CD4-positive, CD25-positive, alpha-beta regulatory T cell (primary cell): ENCODE data around the gene FAM25G. TPM values are rescaled to one million over a fixed set of nuclear protein-coding genes. Genes with fewer than 3 reads are reported as not detected.
"Not testable (repeated sequence)": the region's sequence is repeated elsewhere in the genome, so short reads cannot be mapped to it uniquely, and the experiment has no call there.

Experiments
- ATAC-seq, 2 donors: fragments of 150-1000 bp; cut with Tn5 transposase; one replicate each; pipeline ENCODE4 v1.10.0; 2021; ENCODE audit warnings: low read depth in 2 of 2, moderate number of reproducible peaks in 2 of 2, moderate library complexity in 1 of 2
- DNase-seq, 3 donors: peaks; one replicate each; pipeline versions ENCODE4 v3.0.0 to v3.0.0-alpha.2; 2012 to 2022; ENCODE audit warnings: mixed read lengths in 1 of 3
- H3K27ac ChIP-seq: one replicate; pipeline ENCODE4 v1.7.0; 2013; ENCODE audit warnings: mild to moderate bottlenecking, low read length; ENCODE audit not compliant: insufficient read depth, poor library complexity, severe bottlenecking
- H3K27me3 ChIP-seq: one replicate; pipeline ENCODE4 v1.7.0; 2013; ENCODE audit warnings: low read length; ENCODE audit not compliant: control insufficient read depth, insufficient read depth
- H3K36me3 ChIP-seq: one replicate; pipeline ENCODE4 v1.7.0; 2013; ENCODE audit warnings: mild to moderate bottlenecking, low read length, moderate library complexity; ENCODE audit not compliant: control insufficient read depth, insufficient read depth
- H3K4me1 ChIP-seq: 2 replicates; pipeline ENCODE4 v1.7.0; 2013; ENCODE audit warnings: mild to moderate bottlenecking, low read length; ENCODE audit not compliant: insufficient read depth, control insufficient read depth, poor library complexity, severe bottlenecking
- H3K4me3 ChIP-seq: one replicate; pipeline ENCODE4 v1.7.0; 2013; ENCODE audit warnings: low read depth, mild to moderate bottlenecking, low read length, moderate library complexity
- H3K9me3 ChIP-seq, 2 experiments: 1 replicate in 1 of 2; 2 replicates in 1 of 2; pipeline ENCODE4 v1.7.0; 2013; ENCODE audit warnings: low read length in 2 of 2, mild to moderate bottlenecking in 1 of 2, moderate library complexity in 1 of 2; ENCODE audit not compliant: control insufficient read depth in 2 of 2
- H3K27ac Mint-ChIP-seq, 3 donors: one replicate each; pipeline ENCODE4 v1.8.0; 2020 to 2022; ENCODE audit warnings: mild to moderate bottlenecking in 3 of 3, mixed read lengths in 3 of 3, moderate library complexity in 2 of 3
- H3K27me3 Mint-ChIP-seq: one replicate; pipeline ENCODE4 v1.8.0; 2022; ENCODE audit warnings: mild to moderate bottlenecking, mixed read lengths
- H3K36me3 Mint-ChIP-seq: one replicate; pipeline ENCODE4 v1.8.0; 2020; ENCODE audit warnings: mixed read lengths
- H3K4me1 Mint-ChIP-seq, 4 donors: one replicate each; pipeline ENCODE4 v1.8.0; 2020 to 2022; ENCODE audit warnings: mixed read lengths in 4 of 4, mild to moderate bottlenecking in 1 of 4
- H3K4me3 Mint-ChIP-seq, 4 donors: one replicate each; pipeline ENCODE4 v1.8.0; 2020 to 2022; ENCODE audit warnings: mild to moderate bottlenecking in 4 of 4, mixed read lengths in 4 of 4, moderate library complexity in 3 of 4
- H3K9me3 Mint-ChIP-seq, 7 donors: one replicate each; pipeline ENCODE4 v1.8.0; 2020 to 2022; ENCODE audit warnings: mixed read lengths in 7 of 7, mild to moderate bottlenecking in 3 of 7, moderate library complexity in 2 of 7
- polyA plus RNA-seq, 4 donors: library from polyadenylated mRNA; unstranded; fragments of 300-500 nt; fragmentation: Illumina TruSeq; gene quantifications; one replicate each; pipeline ENCODE4 v1.2.3, GENCODE V29; 2021
- total RNA-seq: library from RNA; stranded (reverse); gene quantifications from one replicate; pipeline ENCODE4 v1.2.3, GENCODE V29; 2022

The FAM25G gene
- total RNA-seq (not detected), polyA plus RNA-seq (not detected)

- not testable (repeated sequence) for H3K4me3 ChIP-seq, H3K4me1 Mint-ChIP-seq, H3K4me3 Mint-ChIP-seq, H3K27me3 ChIP-seq, H3K9me3 ChIP-seq, H3K4me1 ChIP-seq, ATAC-seq, H3K27ac ChIP-seq, H3K9me3 Mint-ChIP-seq, H3K27ac Mint-ChIP-seq, H3K36me3 ChIP-seq, H3K27me3 Mint-ChIP-seq, H3K36me3 Mint-ChIP-seq, DNase-seq
These were observed at the start of gene FAM25G for GRCh38 chr10:47491600-47491999. Gene FAM25G (minus strand): TSS chr10:47491700. CDS start chr10:47491674, 26 bp downstream.

DNA sequence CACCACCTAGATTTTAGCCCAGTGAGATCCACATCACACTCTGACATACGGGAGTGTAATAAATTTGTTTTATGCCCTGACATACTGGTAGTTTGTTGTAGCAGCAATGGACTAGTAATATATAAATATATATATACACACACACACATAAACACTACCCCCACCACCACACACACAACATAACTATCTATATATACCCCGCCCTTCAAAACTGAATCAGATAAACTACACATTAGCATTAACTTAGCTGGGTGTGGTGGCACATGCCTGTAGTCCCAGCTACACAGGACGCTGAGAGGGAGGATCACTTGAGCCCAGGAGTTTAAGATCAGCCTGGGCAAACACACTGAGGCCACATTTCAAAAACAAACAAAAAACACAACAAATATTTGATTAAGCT, 44.9 kb upstream of the FAM25G start:
- ATAC-seq, H3K4me1 ChIP-seq, H3K9me3 Mint-ChIP-seq: not testable (repeated sequence)

DNA sequence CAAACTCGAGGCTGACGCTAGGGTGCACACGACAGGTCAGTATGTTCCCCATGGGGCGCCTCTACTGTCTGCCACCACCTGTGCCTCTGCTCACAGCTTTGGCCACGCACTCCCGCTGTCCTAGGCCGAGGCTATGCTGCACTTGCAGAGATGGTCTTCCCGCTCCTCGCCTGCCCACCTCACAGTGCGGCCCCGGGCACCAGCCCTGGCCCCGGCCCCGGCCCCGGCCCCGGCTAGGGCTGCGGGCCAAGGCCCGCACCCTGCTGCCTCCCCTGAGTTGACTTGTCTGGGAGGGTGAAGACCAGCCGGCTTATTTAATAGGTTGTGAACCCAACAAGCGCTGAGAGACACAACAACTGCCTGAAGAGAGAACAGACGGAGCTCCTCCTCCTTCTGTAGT, 32.0 kb upstream of the FAM25G start, which contains the start of gene AGAP9:
TSS of gene AGAP9 (minus strand) at position 164 of the 400 bp plus-strand sequence. CDS start at position 52, 112 bp downstream.
- not testable (repeated sequence) for H3K27ac ChIP-seq, ATAC-seq, H3K27ac Mint-ChIP-seq, H3K9me3 Mint-ChIP-seq, H3K36me3 ChIP-seq, H3K4me3 ChIP-seq, H3K4me1 ChIP-seq, H3K9me3 ChIP-seq, H3K36me3 Mint-ChIP-seq, H3K4me1 Mint-ChIP-seq, DNase-seq, H3K4me3 Mint-ChIP-seq, H3K27me3 Mint-ChIP-seq, H3K27me3 ChIP-seq

More for the DNA sequence above, 44.9 kb upstream of the FAM25G start:
- H3K36me3 Mint-ChIP-seq, H3K27ac ChIP-seq, H3K27me3 ChIP-seq, DNase-seq, H3K4me3 ChIP-seq, H3K4me1 Mint-ChIP-seq, H3K4me3 Mint-ChIP-seq, H3K36me3 ChIP-seq, H3K9me3 ChIP-seq, H3K27ac Mint-ChIP-seq, H3K27me3 Mint-ChIP-seq: not testable (repeated sequence)

DNA sequence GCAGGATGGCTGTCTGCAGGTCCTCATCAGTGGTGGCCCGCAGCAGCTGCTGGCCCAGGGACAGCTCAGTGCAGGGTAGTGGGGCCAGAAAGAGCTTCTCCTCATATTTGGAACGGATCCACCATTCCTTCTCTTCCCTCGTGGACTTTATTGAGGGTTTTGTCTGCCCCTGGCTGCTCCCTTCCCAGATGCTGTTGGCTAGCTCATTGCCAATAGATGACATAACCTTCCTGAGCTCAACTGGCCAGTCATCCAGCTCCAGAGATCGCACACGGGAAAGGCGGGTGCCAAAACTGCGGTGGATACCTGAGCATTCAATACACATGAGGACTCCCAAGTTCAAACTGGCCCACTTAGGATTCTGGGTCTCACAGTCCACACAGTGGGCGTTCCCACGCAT, 10.8 kb upstream of the FAM25G start:
- not testable (repeated sequence) for ATAC-seq, H3K27ac Mint-ChIP-seq, H3K27ac ChIP-seq, H3K9me3 ChIP-seq, H3K36me3 ChIP-seq, DNase-seq, H3K27me3 ChIP-seq, H3K4me1 Mint-ChIP-seq, H3K36me3 Mint-ChIP-seq, H3K4me1 ChIP-seq, H3K9me3 Mint-ChIP-seq, H3K27me3 Mint-ChIP-seq, H3K4me3 Mint-ChIP-seq, H3K4me3 ChIP-seq

GRCh38 chr10:47494226-47494625, 2.7 kb upstream of the FAM25G start:
- H3K4me3 ChIP-seq, H3K9me3 ChIP-seq, H3K27ac Mint-ChIP-seq, H3K36me3 Mint-ChIP-seq, H3K27me3 Mint-ChIP-seq, H3K4me3 Mint-ChIP-seq, H3K27me3 ChIP-seq, H3K27ac ChIP-seq, H3K36me3 ChIP-seq, ATAC-seq, H3K9me3 Mint-ChIP-seq, DNase-seq, H3K4me1 Mint-ChIP-seq, H3K4me1 ChIP-seq: not testable (repeated sequence)

DNA sequence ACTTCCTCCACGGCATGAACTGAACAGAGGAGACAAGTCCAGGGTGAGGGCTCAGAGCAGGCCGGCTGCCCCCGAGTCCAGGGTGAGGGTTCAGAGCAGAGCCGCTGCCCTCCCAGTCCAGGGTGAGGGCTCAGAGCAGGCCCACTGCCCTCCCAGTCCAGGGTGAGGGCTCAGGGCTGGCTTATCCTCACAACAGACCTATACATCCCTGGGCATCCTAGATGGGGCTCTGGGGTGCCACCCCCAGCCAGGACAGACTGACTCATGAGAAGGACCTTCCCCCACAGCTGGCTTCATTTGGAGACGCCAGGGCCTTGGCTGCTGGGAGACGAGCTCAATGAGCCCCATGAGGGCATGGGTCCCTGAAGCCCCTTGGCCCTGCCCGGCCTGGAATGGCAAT, 1.9 kb downstream of the FAM25G start:
- H3K27me3 ChIP-seq, H3K9me3 Mint-ChIP-seq, H3K36me3 Mint-ChIP-seq, ATAC-seq, H3K27ac Mint-ChIP-seq, H3K4me1 Mint-ChIP-seq, DNase-seq, H3K27ac ChIP-seq, H3K27me3 Mint-ChIP-seq, H3K4me3 Mint-ChIP-seq, H3K9me3 ChIP-seq, H3K4me1 ChIP-seq, H3K36me3 ChIP-seq, H3K4me3 ChIP-seq: not testable (repeated sequence)

GRCh38 chr10:47485943-47486342, 5.6 kb downstream of the FAM25G start:
- not testable (repeated sequence) for ATAC-seq, H3K9me3 Mint-ChIP-seq, H3K27ac ChIP-seq, H3K9me3 ChIP-seq, H3K27ac Mint-ChIP-seq, H3K27me3 ChIP-seq, H3K4me3 ChIP-seq, H3K4me3 Mint-ChIP-seq, H3K4me1 ChIP-seq, H3K27me3 Mint-ChIP-seq, H3K4me1 Mint-ChIP-seq, H3K36me3 Mint-ChIP-seq, H3K36me3 ChIP-seq, DNase-seq

DNA sequence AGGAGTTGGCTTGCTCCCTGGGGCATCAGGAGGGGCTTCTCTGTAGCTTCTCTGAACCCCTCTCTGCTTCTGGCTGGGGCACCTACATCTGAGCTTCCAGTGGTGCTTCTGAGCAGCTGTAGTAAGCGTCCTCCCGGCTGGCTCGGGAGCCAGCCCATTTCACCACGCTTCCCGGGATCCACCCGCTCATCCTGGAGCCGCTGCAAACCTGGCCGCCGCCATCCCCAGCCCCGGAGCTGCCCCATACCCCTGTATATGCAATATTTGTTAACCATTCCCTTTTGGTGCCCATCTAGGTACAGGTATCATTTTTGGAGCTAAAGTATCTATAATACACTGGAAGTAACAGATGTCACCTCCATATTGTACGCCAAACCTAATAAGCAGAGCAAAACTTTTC, 6.7 kb downstream of the FAM25G start:
- not testable (repeated sequence) for H3K27ac Mint-ChIP-seq, H3K27me3 Mint-ChIP-seq, H3K4me1 ChIP-seq, H3K9me3 ChIP-seq, DNase-seq, H3K27me3 ChIP-seq, H3K36me3 ChIP-seq, H3K27ac ChIP-seq, H3K9me3 Mint-ChIP-seq, H3K36me3 Mint-ChIP-seq, H3K4me3 ChIP-seq, ATAC-seq, H3K4me1 Mint-ChIP-seq
- peak overlapping the region in 1 of 4 donors; percentile 7 for H3K4me3 Mint-ChIP-seq
